ENCODE results near the gene OTOP1.
"Not testable (repeated sequence)": the region's sequence is repeated elsewhere in the genome, so short reads cannot be mapped to it uniquely, and the experiment has no call there.

Gene OTOP1

GRCh38 chr4:4227510-4228355, 1.0 kb upstream of the OTOP1 start:
- no peak for DNase-seq

GRCh38 chr4:4225915-4226605, 669 bp downstream of the OTOP1 start:
- DNase-seq: no peak

GRCh38 chr4:4217113-4217512, 9.6 kb downstream of the OTOP1 start:
- no peak for DNase-seq

- no peak for DNase-seq
Observed at GRCh38 chr4:4216648-4217047, 10.1 kb downstream of the OTOP1 start.

GRCh38 chr4:4213674-4214073, 13.1 kb downstream of the OTOP1 start:
- not testable (repeated sequence) for DNase-seq

DNA sequence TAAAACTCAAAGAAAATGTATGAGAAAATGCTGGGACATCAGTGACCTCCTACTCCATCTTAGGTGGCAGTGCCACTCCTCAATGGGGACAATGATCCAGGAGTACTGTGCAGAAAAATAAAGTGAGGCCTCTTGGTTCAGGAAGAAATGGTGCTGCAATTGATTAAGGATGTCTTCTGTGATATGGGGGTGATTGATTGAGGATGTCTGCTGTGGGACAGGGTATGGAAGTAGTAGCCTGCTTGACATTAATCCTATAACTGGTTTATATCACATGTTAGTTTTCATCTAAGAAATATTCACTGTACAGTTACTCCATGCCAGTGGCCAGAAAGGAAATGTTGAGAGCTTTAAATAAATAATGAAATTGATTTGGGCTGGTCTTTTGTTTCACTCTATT, 20.5 kb downstream of the OTOP1 start:
- no peak for DNase-seq

GRCh38 chr4:4204401-4204745, 22.4 kb downstream of the OTOP1 start:
- no peak for DNase-seq

GRCh38 chr4:4203688-4204400, 22.9 kb downstream of the OTOP1 start:
- no peak for DNase-seq

- no peak for DNase-seq
Observed at GRCh38 chr4:4202510-4202909, 24.2 kb downstream of the OTOP1 start.

DNA sequence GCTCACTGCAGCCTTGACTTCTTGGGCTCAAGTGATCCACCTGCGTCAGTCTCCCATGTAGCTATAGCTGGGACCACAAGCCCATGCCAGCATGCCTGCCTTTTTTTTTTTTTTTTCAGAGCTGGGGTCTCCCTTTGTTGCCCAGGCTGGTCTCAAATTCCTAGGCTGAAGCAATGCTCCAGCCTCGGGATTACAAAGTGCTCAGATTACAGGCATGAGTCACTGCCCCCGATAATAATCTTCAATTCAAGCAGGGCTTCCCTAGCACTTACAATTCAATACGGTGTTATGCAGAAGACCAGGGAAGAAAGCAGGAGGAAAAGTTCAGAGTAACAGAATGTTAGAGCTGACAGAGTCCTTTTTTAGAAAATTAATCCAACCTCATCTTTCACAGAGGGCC, 26.1 kb downstream of the OTOP1 start:
- no peak for DNase-seq

- DNase-seq: no peak
Observed at GRCh38 chr4:4195354-4195753, 31.4 kb downstream of the OTOP1 start.

DNA sequence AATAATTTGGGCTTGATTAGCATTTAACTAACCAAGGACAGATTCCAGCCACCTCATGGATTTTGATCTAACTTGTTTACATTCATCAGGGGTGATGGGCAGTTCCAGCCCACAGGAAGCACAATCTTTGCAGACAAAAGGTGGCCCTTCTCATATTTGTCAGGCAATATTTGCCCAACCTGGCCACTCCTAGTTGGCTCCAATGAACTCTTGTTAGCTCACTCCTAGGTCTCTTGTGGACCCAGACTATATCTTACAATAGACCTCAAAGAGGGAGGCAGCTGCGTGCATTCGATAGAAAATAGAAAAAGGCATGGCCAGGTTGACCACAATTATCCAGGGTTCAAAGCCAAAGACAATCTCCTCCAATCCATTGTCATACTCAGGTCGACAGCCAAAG, 38.2 kb downstream of the OTOP1 start:
- DNase-seq: not testable (repeated sequence)

DNA sequence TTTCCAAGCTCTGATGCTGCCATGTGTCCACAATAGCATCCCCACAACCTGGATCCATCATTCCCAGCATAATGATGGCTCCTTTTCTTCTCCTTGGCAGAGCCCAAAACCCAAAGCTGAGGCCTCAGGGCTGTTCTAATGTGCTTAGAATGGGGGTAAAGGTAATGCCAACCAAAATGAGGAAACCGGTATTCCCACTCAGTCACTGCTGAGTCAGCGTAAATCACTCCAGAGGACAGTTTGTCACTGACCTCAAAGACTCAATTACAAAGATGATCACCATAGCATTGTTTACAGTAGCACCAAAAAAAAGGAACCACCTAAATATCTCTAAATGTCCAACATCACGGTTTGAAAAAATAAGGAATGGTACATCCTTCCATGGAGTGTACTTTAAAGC, 41.2 kb downstream of the OTOP1 start:
- DNase-seq: no peak

DNA sequence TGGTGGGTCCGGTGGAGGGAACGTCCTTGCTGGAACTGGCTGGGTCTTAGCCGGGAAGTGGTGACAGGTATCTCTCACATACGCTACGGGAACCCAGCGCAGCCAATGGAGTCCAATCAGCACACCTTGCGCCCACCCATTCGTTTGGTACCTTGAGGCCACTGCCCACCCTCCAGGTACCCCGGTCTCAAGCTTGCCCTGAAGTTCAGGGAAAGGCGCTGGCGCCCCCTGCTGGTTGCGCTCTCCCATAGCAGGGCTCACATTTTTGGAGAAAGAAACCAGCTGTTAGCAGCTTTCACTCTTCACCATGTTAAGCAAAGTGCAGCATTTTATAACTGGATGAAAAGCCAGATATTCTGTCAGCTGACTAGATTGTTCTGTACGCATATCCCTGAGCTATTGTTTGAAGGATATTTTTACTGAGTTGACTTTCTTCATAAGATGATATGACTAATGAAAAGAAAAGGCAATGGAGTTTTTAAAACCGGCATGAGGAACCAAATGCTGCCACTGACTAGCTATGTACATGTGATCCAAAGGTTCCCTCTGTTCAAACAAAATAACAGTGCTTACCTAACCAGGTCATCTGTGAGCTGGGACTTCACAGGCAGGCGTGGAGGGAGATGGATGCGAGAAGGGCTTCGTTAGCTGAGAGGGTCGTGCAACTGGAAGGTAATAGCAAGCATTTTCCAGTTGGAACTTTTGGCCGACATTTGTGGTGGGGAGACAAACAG, 43.7 kb downstream of the OTOP1 start:
- DNase-seq: peak in 1 of 2 experiments; percentile 9

GRCh38 chr4:4170596-4171150, 56.1 kb downstream of the OTOP1 start:
- DNase-seq: no peak

DNA sequence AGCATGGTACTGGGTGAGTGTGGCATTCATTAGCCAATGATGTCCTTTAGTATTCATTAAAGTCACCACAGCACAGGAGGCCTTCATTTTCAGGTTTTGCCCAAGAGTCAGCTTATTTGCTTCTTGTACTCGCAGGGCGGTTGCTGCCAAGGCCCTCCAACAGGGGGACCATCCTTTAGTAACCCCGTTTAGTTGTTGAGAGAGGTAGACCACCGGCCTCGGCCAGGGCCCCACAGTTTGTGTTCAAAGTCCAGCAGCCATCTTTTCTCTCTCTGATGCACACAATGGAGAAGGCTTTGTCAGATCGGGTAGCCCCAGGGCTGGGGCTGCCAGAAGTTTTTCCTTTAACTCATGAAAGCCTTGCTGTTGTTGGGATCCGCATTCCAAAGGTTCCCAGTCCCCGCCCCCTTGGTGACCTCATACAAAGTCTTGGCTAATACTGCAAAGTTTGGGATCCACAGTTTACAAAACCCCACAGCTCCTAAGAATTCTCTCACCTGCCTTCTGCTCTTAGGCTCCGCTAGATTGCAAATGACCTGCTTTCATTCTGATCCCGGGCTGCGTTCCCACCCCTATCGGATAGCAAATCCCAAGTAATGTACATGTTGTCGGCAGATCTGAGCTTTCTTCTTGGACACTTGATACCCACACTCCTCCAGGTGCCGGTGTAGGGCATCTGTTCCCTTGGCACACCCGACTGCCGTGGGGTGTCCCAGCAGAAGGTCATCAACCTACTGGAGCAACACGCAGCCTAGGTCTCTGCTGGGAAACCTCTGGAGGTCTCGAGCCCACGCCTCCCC, 58.5 kb downstream of the OTOP1 start:
- DNase-seq: not testable (repeated sequence)

DNA sequence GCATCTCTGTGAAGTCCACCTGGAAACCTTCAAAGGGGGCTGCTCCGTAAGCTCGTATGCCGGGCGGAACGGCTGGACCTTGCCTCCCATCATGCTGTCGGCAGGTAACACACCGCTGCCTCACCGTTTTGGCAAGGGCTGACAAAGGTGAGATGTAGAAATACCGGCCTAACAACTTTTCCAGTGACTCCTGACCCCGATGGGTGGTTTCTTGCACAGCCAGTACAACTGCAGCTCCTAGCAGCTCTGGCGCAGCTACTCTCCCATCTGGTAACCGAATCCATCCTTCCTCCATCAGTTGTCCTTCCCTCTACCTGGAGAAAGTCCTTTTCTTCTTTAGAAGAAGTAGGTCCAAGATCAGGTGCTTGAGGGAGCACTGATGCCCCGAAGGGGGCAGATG, 59.7 kb downstream of the OTOP1 start:
- DNase-seq: not testable (repeated sequence)

DNA sequence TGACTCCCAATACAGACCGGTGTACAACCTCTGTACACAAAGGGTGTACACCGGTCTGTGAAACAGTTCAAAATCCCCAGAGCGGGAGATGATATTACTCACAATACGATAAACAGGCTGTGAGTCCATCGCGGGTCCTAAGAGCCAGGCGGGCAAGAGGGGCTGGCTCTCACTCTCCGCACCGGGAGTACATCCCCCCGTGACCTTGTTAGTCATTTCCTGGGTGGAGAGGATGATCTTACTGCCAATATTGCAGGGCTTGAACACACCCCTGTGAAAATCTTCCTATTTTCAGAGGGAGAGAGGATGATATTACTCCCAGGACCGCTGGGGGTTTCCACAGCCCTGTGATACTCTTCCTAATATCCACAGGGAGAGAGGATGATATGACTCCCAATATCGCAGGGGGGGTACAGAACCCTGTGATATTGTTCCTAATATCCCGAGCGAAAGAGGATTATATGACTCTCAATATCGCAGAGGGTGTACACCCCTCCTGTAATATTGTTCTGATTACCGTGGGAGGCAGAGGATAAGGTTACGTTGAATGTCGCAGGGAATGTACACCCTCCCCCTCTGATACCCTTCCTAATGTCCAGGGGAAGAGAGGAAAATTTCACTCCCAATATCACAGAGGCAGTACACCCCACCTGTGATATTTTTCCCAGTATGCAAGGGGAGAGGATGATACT, 60.9 kb downstream of the OTOP1 start:
- DNase-seq: not testable (repeated sequence)

- not testable (repeated sequence) for DNase-seq
Observed at GRCh38 chr4:4164532-4165173, 62.1 kb downstream of the OTOP1 start.

DNA sequence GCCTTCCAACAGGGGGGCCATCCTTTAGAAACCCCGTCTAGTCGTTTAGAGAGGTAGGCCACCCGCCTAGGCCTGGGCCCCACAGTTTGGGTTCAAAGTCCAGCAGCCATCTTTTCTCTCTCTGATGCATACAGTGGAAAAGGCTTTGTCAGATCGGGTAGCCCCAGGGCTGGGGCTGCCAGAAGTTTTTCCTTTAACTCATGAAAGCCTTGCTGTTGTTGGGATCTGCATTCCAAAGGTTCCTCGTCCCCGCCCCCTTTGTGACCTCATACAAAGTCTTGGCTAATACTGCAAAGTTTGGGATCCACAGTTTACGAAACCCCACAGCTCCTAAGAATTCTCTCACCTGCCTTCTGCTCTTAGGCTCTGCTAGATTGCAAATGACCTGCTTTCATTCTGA, 64.5 kb downstream of the OTOP1 start:
- DNase-seq: not testable (repeated sequence)

Measured in stimulated activated CD4-positive, alpha-beta T cell treated with anti-CD3 and anti-CD28 coated beads, Interleukin-4, amount 100 ng/mL, for 4 hours (primary cell).